Neural cell (in vitro differentiated cells): ENCODE measurements around the gene SPPL3. TPM values are rescaled to one million over a fixed set of nuclear protein-coding genes. Genes with fewer than 3 reads are reported as not detected.

Experiments used
- H2AFZ ChIP-seq: fragments of 200-600, 300-800 bp; sonication (generic), shearing (Covaris generic); 2 replicates; pipeline ENCODE4 v1.6.0; 2014; ENCODE audit warnings: low read depth, mild to moderate bottlenecking, antibody characterized with exemption, low read length, moderate library complexity
- H3F3A ChIP-seq: fragments of 200-600 bp; shearing (Covaris generic); 2 replicates; pipeline ENCODE4 v1.6.1; 2016; ENCODE audit warnings: mild to moderate bottlenecking, moderate library complexity, mixed read lengths, antibody characterized with exemption, low read length; ENCODE audit not compliant: insufficient read depth, poor library complexity, severe bottlenecking
- H3K27ac ChIP-seq: fragments of 200-600, 300-800 bp; sonication (generic), shearing (Covaris generic); 2 replicates; pipeline ENCODE4 v1.5.1; 2014; ENCODE audit warnings: mild to moderate bottlenecking, low read length, moderate library complexity
- H3K27me3 ChIP-seq: fragments of 300-800, 200-600 bp; sonication (generic), shearing (Covaris generic); 2 replicates; pipeline ENCODE4 v1.6.0; 2014; ENCODE audit warnings: mild to moderate bottlenecking, low read depth, low read length, moderate library complexity; ENCODE audit not compliant: insufficient read depth
- H3K36me3 ChIP-seq: fragments of 300-800, 200-600 bp; sonication (generic), shearing (Covaris generic); 2 replicates; pipeline ENCODE4 v1.5.1; 2014; ENCODE audit warnings: mild to moderate bottlenecking, antibody characterized with exemption, low read length, moderate library complexity; ENCODE audit not compliant: insufficient read depth
- H3K4me2 ChIP-seq: fragments of 300-800, 200-600 bp; sonication (generic), shearing (Covaris generic); 2 replicates; pipeline ENCODE4 v1.6.0; 2014; ENCODE audit warnings: mild to moderate bottlenecking, low read length
- H3K4me3 ChIP-seq: fragments of 300-800, 200-600 bp; sonication (generic), shearing (Covaris generic); 2 replicates; pipeline ENCODE4 v1.5.1; 2014; ENCODE audit warnings: mild to moderate bottlenecking, low read length, moderate library complexity
- H3K79me2 ChIP-seq: fragments of 200-600 bp; shearing (Covaris generic); replicated peaks from 2 replicates; pipeline ENCODE4 v1.6.0; 2014; ENCODE audit warnings: mild to moderate bottlenecking, low read length, moderate library complexity; ENCODE audit not compliant: insufficient read depth
- H3K9ac ChIP-seq: fragments of 300-800, 200-600 bp; sonication (generic), shearing (Covaris generic); 2 replicates; pipeline ENCODE4 v1.6.1; 2016; ENCODE audit warnings: mild to moderate bottlenecking, low read length, mixed read lengths
- H3K9me2 ChIP-seq: fragments of 200-600 bp; shearing (Covaris generic); 2 replicates; pipeline ENCODE4 v1.6.1; 2016; ENCODE audit warnings: mild to moderate bottlenecking, low read length, mixed read lengths; ENCODE audit not compliant: insufficient read depth
- H3K9me3 ChIP-seq: fragments of 200-600, 300-800 bp; sonication (generic), shearing (Covaris generic); 2 replicates; pipeline ENCODE4 v1.6.1; 2016; ENCODE audit warnings: mild to moderate bottlenecking, mixed run types, low read length, moderate library complexity, mixed read lengths
- H4K20me1 ChIP-seq: fragments of 200-600 bp; shearing (Covaris generic); 2 replicates; pipeline ENCODE4 v1.6.1; 2016; ENCODE audit warnings: mild to moderate bottlenecking, mixed run types; ENCODE audit not compliant: insufficient read depth
- CTCF ChIP-seq: fragments of 450-650 bp; IDR thresholded peaks from 2 replicates; pipeline ENCODE4 v1.5.1; 2014; ENCODE audit warnings: antibody characterized with exemption, mild to moderate bottlenecking, moderate library complexity; ENCODE audit not compliant: poor library complexity, severe bottlenecking
- EP300 ChIP-seq: fragments of 450-650 bp; conservative IDR thresholded peaks from 2 replicates; pipeline ENCODE4 v1.6.1; 2014; ENCODE audit warnings: antibody characterized with exemption, mild to moderate bottlenecking, moderate library complexity; ENCODE audit not compliant: poor library complexity, severe bottlenecking
- EZH2 ChIP-seq: fragments of 200-600, 300-800 bp; shearing (Covaris generic), sonication (generic); IDR thresholded peaks from 2 replicates; pipeline ENCODE4 v1.6.1; 2014; ENCODE audit warnings: antibody characterized with exemption, low read length, borderline replicate concordance, mild to moderate bottlenecking; ENCODE audit not compliant: insufficient read depth, poor library complexity, severe bottlenecking
- MXI1 ChIP-seq: fragments of 450-650 bp; conservative IDR thresholded peaks from 2 replicates; pipeline ENCODE4 v1.6.1; 2014; ENCODE audit warnings: antibody characterized with exemption, mild to moderate bottlenecking; ENCODE audit not compliant: poor library complexity, severe bottlenecking
- POLR2AphosphoS5 ChIP-seq: IDR thresholded peaks from 2 replicates; pipeline ENCODE4 v1.6.1; 2012
- RAD21 ChIP-seq: fragments of 450-650 bp; conservative IDR thresholded peaks from 2 replicates; pipeline ENCODE4 v1.6.1; 2014; ENCODE audit warnings: antibody characterized with exemption, mild to moderate bottlenecking, moderate library complexity
- SMC3 ChIP-seq: fragments of 450-650 bp; conservative IDR thresholded peaks from 2 replicates; pipeline ENCODE4 v1.6.1; 2014; ENCODE audit warnings: antibody characterized with exemption, mild to moderate bottlenecking, moderate library complexity; ENCODE audit not compliant: poor library complexity
- TAF1 ChIP-seq: IDR thresholded peaks from 2 replicates; pipeline ENCODE4 v1.6.1; 2012; ENCODE audit warnings: low read depth
- polyA plus RNA-seq: library from polyadenylated mRNA; depleted of rRNA; stranded (reverse); fragments of >200 nt; gene quantifications from 2 replicates; pipeline ENCODE4 v1.2.3, GENCODE V29; 2014
- TF ChIP-seq, protein P1 (sequence below): IDR thresholded peaks from 2 replicates; pipeline ENCODE4 v1.6.1; 2012; ENCODE audit warnings: borderline replicate concordance

The SPPL3 gene
- polyA plus RNA-seq, 1 donor from 2014 or later = 21.3 TPM

DNA sequence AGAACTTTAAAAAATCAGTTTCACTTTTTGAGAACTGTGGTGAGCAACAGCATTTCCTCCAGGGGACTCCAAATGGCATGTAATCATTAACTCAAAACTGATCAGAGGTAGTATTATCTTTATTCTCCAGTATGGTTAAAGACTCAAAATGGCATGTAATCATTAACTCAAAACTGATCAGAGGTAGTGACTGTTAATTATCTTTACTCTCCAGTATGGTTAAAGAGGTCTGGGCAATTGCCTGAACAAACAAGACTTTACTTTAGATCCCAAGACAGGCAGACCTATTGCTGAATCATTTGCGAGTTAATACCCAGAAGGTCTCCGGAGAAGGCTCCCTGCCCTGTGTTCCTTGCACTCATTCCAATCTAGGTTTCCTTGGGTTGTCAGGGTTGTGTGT is 185.1 kb downstream of the SPPL3 start:
- Histone ChIP-seq H3K27me3 (no peaks in the 10 kb centered on the region), H3K4me3 (no peak overlapping the region), H3K4me2 (no peak overlapping the region), H4K20me1 (no peaks in the 10 kb centered on the region), H3K79me2 (no peaks in the 10 kb centered on the region), H2AFZ (no peak overlapping the region), H3K9me3 (no peaks in the 10 kb centered on the region), H3K36me3 (peaks cover 5% of the 10 kb centered on the region), H3F3A (no peaks in the 10 kb centered on the region), H3K9ac (no peak overlapping the region), H3K9me2 (no peaks in the 10 kb centered on the region), H3K27ac (no peak overlapping the region)
- TF ChIP-seq EZH2 = no peak
- TF ChIP-seq RAD21 = no peak
- TF ChIP-seq, protein P1, sequence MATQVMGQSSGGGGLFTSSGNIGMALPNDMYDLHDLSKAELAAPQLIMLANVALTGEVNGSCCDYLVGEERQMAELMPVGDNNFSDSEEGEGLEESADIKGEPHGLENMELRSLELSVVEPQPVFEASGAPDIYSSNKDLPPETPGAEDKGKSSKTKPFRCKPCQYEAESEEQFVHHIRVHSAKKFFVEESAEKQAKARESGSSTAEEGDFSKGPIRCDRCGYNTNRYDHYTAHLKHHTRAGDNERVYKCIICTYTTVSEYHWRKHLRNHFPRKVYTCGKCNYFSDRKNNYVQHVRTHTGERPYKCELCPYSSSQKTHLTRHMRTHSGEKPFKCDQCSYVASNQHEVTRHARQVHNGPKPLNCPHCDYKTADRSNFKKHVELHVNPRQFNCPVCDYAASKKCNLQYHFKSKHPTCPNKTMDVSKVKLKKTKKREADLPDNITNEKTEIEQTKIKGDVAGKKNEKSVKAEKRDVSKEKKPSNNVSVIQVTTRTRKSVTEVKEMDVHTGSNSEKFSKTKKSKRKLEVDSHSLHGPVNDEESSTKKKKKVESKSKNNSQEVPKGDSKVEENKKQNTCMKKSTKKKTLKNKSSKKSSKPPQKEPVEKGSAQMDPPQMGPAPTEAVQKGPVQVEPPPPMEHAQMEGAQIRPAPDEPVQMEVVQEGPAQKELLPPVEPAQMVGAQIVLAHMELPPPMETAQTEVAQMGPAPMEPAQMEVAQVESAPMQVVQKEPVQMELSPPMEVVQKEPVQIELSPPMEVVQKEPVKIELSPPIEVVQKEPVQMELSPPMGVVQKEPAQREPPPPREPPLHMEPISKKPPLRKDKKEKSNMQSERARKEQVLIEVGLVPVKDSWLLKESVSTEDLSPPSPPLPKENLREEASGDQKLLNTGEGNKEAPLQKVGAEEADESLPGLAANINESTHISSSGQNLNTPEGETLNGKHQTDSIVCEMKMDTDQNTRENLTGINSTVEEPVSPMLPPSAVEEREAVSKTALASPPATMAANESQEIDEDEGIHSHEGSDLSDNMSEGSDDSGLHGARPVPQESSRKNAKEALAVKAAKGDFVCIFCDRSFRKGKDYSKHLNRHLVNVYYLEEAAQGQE = no peak
- TF ChIP-seq MXI1 = no peak
- no peak for TF ChIP-seq TAF1
- TF ChIP-seq CTCF = no peak
- TF ChIP-seq EP300 = no peak
- no peak for TF ChIP-seq SMC3
- no peak for TF ChIP-seq POLR2AphosphoS5

DNA sequence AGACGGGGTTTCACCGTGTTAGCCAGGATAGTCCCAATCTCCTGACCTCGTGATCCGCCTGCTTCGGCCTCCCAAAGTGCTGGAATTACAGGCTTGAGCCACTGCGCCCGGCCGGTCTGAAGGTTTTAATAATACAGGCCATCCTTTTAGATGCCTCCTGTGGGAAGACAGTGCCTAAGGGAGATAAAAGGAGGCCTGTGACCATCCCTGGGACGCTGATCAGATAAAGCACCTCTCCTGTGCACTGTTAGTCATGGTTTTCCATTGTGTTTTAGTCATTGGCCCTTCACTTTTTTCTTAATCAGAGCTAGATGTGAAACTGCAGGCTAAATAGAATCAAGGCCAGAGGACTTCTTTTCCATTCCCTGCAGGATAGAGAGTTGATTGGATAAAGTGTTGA is 186.1 kb downstream of the SPPL3 start:
- Histone ChIP-seq H3K9me2 (no peaks in the 10 kb centered on the region), H3K27ac (no peak overlapping the region), H3K36me3 (peaks cover 5% of the 10 kb centered on the region), H3K9ac (no peak overlapping the region), H3K4me2 (no peak overlapping the region), H3F3A (peaks cover 3% of the 10 kb centered on the region), H3K27me3 (no peaks in the 10 kb centered on the region), H2AFZ (no peak overlapping the region), H4K20me1 (no peaks in the 10 kb centered on the region), H3K9me3 (no peaks in the 10 kb centered on the region), H3K4me3 (no peak overlapping the region), H3K79me2 (no peaks in the 10 kb centered on the region)
- TF ChIP-seq SMC3 (no peak), POLR2AphosphoS5 (no peak), MXI1 (no peak), EP300 (no peak), TAF1 (no peak)
